Fibroblast of skin of abdomen (primary cell): Measurements from ENCODE around the gene ZNF185.

Experiments used
- DNase-seq: peaks from one replicate; pipeline ENCODE4 v3.0.0-alpha.2; 2013

The ZNF185 gene

GRCh38 chrX:152917656-152918579, 20.1 kb downstream of the ZNF185 start:
- DNase-seq: no peak

- DNase-seq: no peak
These were observed 20.8 kb downstream of the ZNF185 start for GRCh38 chrX:152918707-152919106.

DNA sequence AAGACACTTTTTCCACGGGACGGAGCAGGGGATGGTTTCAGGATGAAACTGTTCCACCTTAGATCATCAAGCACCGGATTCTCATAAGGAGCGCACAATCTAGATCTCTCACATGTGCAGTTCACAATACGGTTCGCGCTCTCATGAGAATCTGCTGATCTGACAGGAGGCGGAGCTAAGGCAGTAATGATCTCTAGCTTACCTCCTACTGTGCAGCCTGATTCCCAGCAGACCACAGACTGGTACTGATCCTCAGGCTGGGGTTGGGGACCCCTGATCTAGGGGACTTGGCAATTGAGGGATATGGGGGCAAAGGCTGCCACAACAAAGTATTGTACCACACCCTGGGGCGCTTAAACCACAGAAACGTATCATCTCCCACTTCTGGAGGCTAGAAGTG, 25.7 kb downstream of the ZNF185 start:
- DNase-seq: no peak

DNA sequence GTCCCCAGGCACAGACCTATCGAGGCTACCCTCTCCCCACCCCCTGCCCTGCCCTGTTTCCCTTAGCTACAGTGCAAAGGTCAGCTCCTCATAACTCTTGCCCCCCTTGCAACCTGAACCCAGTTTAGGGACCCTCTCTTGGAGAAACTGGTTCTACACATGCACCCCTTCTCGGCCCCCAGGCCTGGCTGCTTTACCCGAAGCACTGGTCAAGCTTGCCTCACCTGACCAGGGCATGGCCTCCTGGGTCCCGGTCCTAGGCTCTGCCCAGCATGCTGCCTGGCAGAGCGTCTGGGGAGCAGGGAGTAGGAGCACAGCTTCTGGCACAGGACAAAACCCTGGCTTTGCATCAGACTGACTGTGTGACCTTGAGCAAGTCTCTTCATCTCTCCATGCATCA, 28.0 kb downstream of the ZNF185 start:
- no peak for DNase-seq

GRCh38 chrX:152926279-152926678, 28.4 kb downstream of the ZNF185 start:
- peak; percentile 73 for DNase-seq

- no peak for DNase-seq
These were observed 29.1 kb downstream of the ZNF185 start for GRCh38 chrX:152926923-152927322.

DNA sequence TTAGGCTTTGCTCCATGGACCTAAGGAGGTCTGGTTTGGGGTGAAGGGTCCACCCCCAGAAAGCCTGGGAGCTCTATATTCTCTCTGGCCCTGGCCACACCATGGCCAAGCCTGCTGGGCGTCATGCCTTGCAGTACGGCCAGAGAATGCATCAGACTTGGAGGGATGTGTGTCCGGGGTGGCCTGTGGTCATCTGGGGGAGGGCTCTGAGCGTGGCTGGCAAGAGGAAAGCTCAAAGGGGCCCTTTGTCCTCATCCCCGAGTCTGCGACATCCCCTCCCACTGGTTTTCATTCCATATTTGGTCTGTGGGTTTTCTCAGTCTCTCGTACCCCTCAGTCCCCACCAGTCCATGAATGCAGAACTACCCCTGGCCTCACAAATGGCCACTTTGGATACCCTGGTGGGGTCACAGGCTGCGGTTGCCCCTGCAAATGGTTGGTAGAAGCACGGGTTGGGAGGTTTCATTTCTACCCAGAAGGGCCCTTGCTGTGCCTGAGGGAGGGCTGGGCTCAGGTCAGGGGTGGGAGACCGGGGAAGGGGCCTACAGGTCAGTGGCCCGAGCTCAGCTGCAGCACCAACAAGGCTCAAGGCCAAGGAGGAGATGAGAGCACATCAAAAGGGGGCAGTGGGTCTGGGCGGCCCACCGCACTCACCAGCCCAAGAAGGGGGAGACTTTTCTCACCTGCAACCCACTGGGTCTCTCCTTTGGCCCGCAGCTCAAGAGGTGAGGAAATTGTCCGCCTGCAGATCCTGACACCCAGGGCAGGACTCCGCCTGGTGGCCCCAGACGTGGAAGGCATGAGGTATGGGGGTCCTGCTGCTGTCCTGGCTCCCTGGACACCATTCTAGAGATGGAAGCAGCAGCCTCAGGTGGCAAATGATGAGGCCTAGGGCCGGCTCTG, 30.2 kb downstream of the ZNF185 start:
- no peak for DNase-seq

GRCh38 chrX:152928761-152929400, 31.0 kb downstream of the ZNF185 start:
- no peak for DNase-seq

GRCh38 chrX:152929898-152930297, 32.0 kb downstream of the ZNF185 start:
- DNase-seq: no peak

GRCh38 chrX:152930516-152930915, 32.6 kb downstream of the ZNF185 start:
- DNase-seq: no peak

DNA sequence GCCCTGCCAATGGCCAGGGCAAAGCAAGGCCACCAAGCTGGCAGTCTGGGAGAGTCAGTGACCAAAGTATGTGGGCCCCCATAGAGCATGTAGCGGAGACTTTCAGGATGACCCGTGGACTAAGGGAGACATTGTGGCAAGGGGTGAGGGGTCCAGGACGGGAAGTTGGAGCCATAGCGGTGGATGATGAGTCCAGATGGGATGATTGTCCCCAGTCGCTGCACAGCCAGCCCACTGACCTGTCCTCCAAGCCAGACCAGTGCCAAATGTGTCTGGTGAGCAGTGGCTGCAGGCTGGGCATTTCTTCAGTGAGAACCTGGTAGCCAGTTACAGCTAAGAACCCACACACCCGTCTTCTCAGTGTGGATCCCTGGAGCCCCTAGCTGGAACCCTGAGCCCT, 34.3 kb downstream of the ZNF185 start:
- DNase-seq: no peak

GRCh38 chrX:152932598-152933175, 34.8 kb downstream of the ZNF185 start:
- DNase-seq: no peak

DNA sequence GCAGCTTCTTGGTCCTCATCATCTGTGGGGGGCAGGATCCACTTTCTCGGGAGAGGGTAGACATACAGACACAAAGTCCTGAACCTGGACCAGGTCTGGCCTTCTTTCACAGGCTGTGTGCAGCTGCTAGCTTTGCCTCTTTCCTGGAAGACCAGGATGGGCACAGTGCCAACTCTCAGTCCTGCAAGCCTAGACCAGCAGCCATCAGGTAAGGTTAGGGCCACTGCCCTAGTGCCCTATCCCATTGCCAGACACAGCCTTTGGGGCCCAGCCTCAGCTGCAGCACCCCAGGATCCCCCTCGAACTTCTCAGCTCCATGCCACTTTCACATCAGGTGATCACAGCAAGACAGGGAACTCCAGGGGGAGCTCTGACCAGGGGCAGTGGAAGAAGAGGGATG, 38.4 kb downstream of the ZNF185 start:
- DNase-seq: no peak

DNA sequence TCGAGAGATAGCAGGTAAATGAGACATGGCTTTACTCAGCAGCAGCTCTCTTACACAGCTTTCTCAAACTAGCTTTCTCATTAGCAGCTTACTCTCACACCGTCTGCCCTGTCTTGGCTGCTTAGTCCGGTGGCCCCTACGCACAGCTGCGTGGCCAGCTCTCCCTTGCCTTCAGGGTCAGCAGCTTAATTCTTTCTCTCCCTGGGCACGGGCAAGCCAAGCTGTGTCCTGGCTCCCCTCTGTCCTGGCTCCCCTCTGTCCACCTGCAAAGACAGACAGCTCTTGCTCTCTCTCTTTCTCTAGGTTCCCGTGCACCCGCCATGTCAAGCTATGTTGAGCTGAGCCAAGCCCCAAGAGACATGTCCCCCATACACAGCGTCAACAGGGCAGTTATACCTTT, 39.4 kb downstream of the ZNF185 start:
- DNase-seq: no peak

DNA sequence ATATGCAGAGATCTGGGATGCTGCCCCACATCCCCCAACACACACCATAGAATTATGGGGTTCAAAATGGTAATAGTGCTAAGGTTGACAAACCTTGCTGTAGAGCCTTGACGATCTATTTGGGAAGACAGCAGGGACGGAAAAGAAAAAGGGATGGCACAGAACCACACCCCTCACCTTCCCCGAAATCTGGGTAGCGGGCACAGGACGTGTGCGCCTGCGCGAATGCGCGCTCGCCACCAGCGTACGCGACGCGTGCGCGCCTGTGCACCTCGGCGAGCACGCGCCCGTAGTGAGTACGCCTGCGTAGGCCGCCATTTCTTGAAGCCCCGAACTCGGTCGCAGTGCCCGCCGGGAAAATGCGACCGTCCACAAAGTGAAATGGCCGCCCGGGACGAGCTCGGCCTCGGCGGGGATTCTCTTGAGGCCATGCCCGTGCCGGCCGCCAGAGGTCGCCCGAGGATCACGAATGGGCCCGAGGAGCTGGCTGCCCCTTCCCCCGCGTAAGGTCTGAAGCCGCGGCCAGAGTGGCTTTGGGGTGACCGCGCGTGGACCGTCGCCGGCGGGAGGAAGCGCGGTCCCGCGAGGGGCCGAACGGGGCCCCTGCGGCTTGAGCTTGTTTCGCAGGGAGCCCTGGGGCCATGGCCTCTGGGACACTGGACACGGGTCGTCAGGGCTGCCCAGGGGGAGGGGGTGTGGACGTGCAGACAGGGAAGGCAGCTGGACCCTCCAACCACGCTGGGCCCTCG, 43.6 kb downstream of the ZNF185 start:
- DNase-seq: peak; percentile 92

DNA sequence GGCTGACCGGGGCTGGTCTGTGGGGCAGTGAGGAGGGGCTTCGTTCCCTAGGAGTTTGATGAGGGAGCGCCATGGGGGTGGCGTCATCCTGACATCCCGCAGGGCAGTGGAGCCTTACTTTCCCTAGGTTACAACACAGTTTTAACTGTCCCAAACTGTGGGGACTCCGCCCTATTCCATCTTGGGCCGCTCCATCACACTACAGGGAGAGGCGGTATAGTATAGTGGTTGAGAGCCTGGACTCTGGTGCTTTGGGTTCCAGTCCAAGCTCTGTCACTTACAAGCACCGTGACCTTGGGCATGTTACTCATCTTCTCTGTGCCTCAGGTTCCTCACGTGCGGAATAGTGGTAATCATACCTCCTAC, 44.2 kb downstream of the ZNF185 start:
- no peak for DNase-seq

GRCh38 chrX:152943826-152944225, 46.0 kb downstream of the ZNF185 start:
- no peak for DNase-seq

- DNase-seq: no peak
These were observed 47.4 kb downstream of the ZNF185 start for GRCh38 chrX:152945021-152945979.

- no peak for DNase-seq
These were observed 48.8 kb downstream of the ZNF185 start for GRCh38 chrX:152946681-152947080.
